ENCODE data around the gene GMDS.

GMDS gene

GRCh38 chr6:1657116-1657770, 588.2 kb downstream of the GMDS start:
- Histone ChIP-seq H4K20me1 (ENCODE audit: insufficient read depth, low read length) (no peaks in the 10 kb centered on the region), H3K9ac (ENCODE audit: low read depth, low read length) (no peak overlapping the region), H3K4me1 (ENCODE audit: insufficient read depth, low read length) (no peaks in the 10 kb centered on the region), H3K79me2 (ENCODE audit: insufficient read depth, low read length) (no peaks in the 10 kb centered on the region), H2AFZ (ENCODE audit: low read depth, low read length) (no peak overlapping the region), H3K9me3 (ENCODE audit: insufficient read depth, low read length, severe bottlenecking) (no peaks in the 10 kb centered on the region), H3K27me3 (ENCODE audit: insufficient read depth, low read length, poor library complexity) (no peaks in the 10 kb centered on the region), H3K27ac (ENCODE audit: low read length) (no peak overlapping the region), H3K4me3 (ENCODE audit: low read depth in 1 of 2, low read length in 2 of 2) (no peak overlapping the region), H3K4me2 (ENCODE audit: insufficient read depth, low read length) (no peak overlapping the region), H3K36me3 (ENCODE audit: insufficient read depth, low read length) (no peaks in the 10 kb centered on the region)
- TF ChIP-seq EZH2 (IDR thresholded peaks at IDR 0.05; ENCODE audit: borderline replicate concordance, low read depth, low read length, severe bottlenecking), result no peak
- TF ChIP-seq CTCF (IDR thresholded peaks at IDR 0.05; ENCODE audit: borderline replicate concordance, extremely low read depth, low read length, poor library complexity, severe bottlenecking), result no peak
- no peak for ATAC-seq (ENCODE audit: insufficient read depth, low read depth)
- no peak for DNase-seq

GRCh38 chr6:1654054-1654453, 591.4 kb downstream of the GMDS start:
- H3K27ac ChIP-seq (ENCODE audit: low read length), result no peak overlapping the region
- DNase-seq (no peak), ATAC-seq (ENCODE audit: insufficient read depth, low read depth) (no peak)
- H3K27me3 ChIP-seq (ENCODE audit: insufficient read depth, low read length, poor library complexity), result no peaks in the 10 kb centered on the region
- no peak overlapping the region for H2AFZ ChIP-seq (ENCODE audit: low read depth, low read length)
- no peak overlapping the region for H3K4me3 ChIP-seq (ENCODE audit: low read depth in 1 of 2, low read length in 2 of 2)
- no peak overlapping the region for H3K9ac ChIP-seq (ENCODE audit: low read depth, low read length)
- no peaks in the 10 kb centered on the region for H3K9me3 ChIP-seq (ENCODE audit: insufficient read depth, low read length, severe bottlenecking)
- no peaks in the 10 kb centered on the region for H3K4me1 ChIP-seq (ENCODE audit: insufficient read depth, low read length)
- H3K4me2 ChIP-seq (ENCODE audit: insufficient read depth, low read length), result no peak overlapping the region
- H4K20me1 ChIP-seq (ENCODE audit: insufficient read depth, low read length), result no peaks in the 10 kb centered on the region
- H3K79me2 ChIP-seq (ENCODE audit: insufficient read depth, low read length), result no peaks in the 10 kb centered on the region
- TF ChIP-seq CTCF (IDR thresholded peaks at IDR 0.05; ENCODE audit: borderline replicate concordance, extremely low read depth, low read length, poor library complexity, severe bottlenecking) (no peak), EZH2 (IDR thresholded peaks at IDR 0.05; ENCODE audit: borderline replicate concordance, low read depth, low read length, severe bottlenecking) (no peak)
- H3K36me3 ChIP-seq (ENCODE audit: insufficient read depth, low read length), result no peaks in the 10 kb centered on the region

- TF ChIP-seq EZH2 (IDR thresholded peaks at IDR 0.05; ENCODE audit: borderline replicate concordance, low read depth, low read length, severe bottlenecking) (no peak), CTCF (IDR thresholded peaks at IDR 0.05; ENCODE audit: borderline replicate concordance, extremely low read depth, low read length, poor library complexity, severe bottlenecking) (no peak)
- Histone ChIP-seq H3K4me1 (ENCODE audit: insufficient read depth, low read length) (no peaks in the 10 kb centered on the region), H3K27me3 (ENCODE audit: insufficient read depth, low read length, poor library complexity) (no peaks in the 10 kb centered on the region), H3K27ac (ENCODE audit: low read length) (no peak overlapping the region), H3K4me3 (ENCODE audit: low read depth in 1 of 2, low read length in 2 of 2) (no peak overlapping the region), H3K4me2 (ENCODE audit: insufficient read depth, low read length) (no peak overlapping the region), H3K36me3 (ENCODE audit: insufficient read depth, low read length) (no peaks in the 10 kb centered on the region), H3K79me2 (ENCODE audit: insufficient read depth, low read length) (no peaks in the 10 kb centered on the region), H4K20me1 (ENCODE audit: insufficient read depth, low read length) (no peaks in the 10 kb centered on the region), H3K9ac (ENCODE audit: low read depth, low read length) (no peak overlapping the region), H2AFZ (ENCODE audit: low read depth, low read length) (no peak overlapping the region), H3K9me3 (ENCODE audit: insufficient read depth, low read length, severe bottlenecking) (no peaks in the 10 kb centered on the region)
- DNase-seq, result no peak
- ATAC-seq (ENCODE audit: insufficient read depth, low read depth), result no peak
Observed at GRCh38 chr6:1652842-1653241, 592.6 kb downstream of the GMDS start.

Data from DND-41 (cell line).